Astrocyte (in vitro differentiated cells and primary cell): ENCODE measurements around the gene SLC7A8. TPM values are rescaled to one million over a fixed set of nuclear protein-coding genes. Genes with fewer than 3 reads are reported as not detected.

Experiments
- DNase-seq: peaks from one replicate; pipeline ENCODE4 v3.0.0-alpha.2; 2010; ENCODE audit warnings: low read depth
- FAIRE-seq: peaks from 2 replicates; lab custom pipeline; 2011; peaks lifted over from hg19 to GRCh38; lab: Jason Lieb, UNC
- H2AFZ ChIP-seq: 2 replicates; pipeline ENCODE4 v1.6.0; 2012; ENCODE audit warnings: low read depth, low read length, inconsistent platforms
- H3K27ac ChIP-seq: 2 replicates; pipeline ENCODE4 v1.5.1; 2011; ENCODE audit warnings: low read depth, low read length, inconsistent platforms
- H3K27me3 ChIP-seq: 2 replicates; pipeline ENCODE4 v1.6.0; 2011; ENCODE audit warnings: low read length, inconsistent platforms; ENCODE audit not compliant: insufficient read depth
- H3K36me3 ChIP-seq: 2 replicates; pipeline ENCODE4 v1.5.1; 2011; ENCODE audit warnings: low read length, inconsistent platforms; ENCODE audit not compliant: insufficient read depth
- H3K4me1 ChIP-seq: 2 replicates; pipeline ENCODE4 v1.5.1; 2011; ENCODE audit warnings: low read length, inconsistent platforms; ENCODE audit not compliant: insufficient read depth
- H3K4me2 ChIP-seq: 2 replicates; pipeline ENCODE4 v1.6.0; 2012; ENCODE audit warnings: low read length, inconsistent platforms
- H3K4me3 ChIP-seq: 2 replicates; pipeline ENCODE4 v1.5.1; 2011; ENCODE audit warnings: low read depth, mild to moderate bottlenecking, low read length, inconsistent platforms; ENCODE audit not compliant: insufficient read depth
- H3K79me2 ChIP-seq: 2 replicates; pipeline ENCODE4 v1.6.0; 2012; ENCODE audit warnings: mild to moderate bottlenecking, low read length, inconsistent platforms; ENCODE audit not compliant: insufficient read depth
- H3K9ac ChIP-seq: 2 replicates; pipeline ENCODE4 v1.6.0; 2012; ENCODE audit warnings: mild to moderate bottlenecking, low read length, inconsistent platforms
- H3K9me3 ChIP-seq: 2 replicates; pipeline ENCODE4 v1.5.1; 2012; ENCODE audit warnings: low read depth, mild to moderate bottlenecking, low read length, inconsistent platforms; ENCODE audit not compliant: insufficient read depth
- H4K20me1 ChIP-seq: 2 replicates; pipeline ENCODE4 v1.6.0; 2012; ENCODE audit warnings: low read length, inconsistent platforms; ENCODE audit not compliant: insufficient read depth
- H3K27ac Mint-ChIP-seq: one replicate; pipeline ENCODE4 v1.8.0; 2021; ENCODE audit warnings: mild to moderate bottlenecking, mixed read lengths; ENCODE audit not compliant: unreplicated experiment
- H3K27me3 Mint-ChIP-seq: one replicate; pipeline ENCODE4 v1.8.0; 2021; ENCODE audit warnings: low read depth, mixed read lengths; ENCODE audit not compliant: unreplicated experiment
- H3K36me3 Mint-ChIP-seq: one replicate; pipeline ENCODE4 v1.8.0; 2021; ENCODE audit warnings: low read depth, mixed read lengths; ENCODE audit not compliant: unreplicated experiment
- H3K4me1 Mint-ChIP-seq: one replicate; pipeline ENCODE4 v1.8.0; 2021; ENCODE audit warnings: low read depth, mixed read lengths; ENCODE audit not compliant: unreplicated experiment
- H3K4me3 Mint-ChIP-seq: one replicate; pipeline ENCODE4 v1.8.0; 2021; ENCODE audit warnings: mild to moderate bottlenecking, moderate library complexity, mixed read lengths; ENCODE audit not compliant: unreplicated experiment
- H3K9me3 Mint-ChIP-seq: one replicate; pipeline ENCODE4 v1.8.0; 2021; ENCODE audit warnings: mild to moderate bottlenecking, mixed read lengths; ENCODE audit not compliant: unreplicated experiment
- EZH2 ChIP-seq: IDR thresholded peaks from 2 replicates; pipeline ENCODE4 v1.6.1; 2012; ENCODE audit warnings: mild to moderate bottlenecking, low read length, inconsistent platforms; ENCODE audit not compliant: insufficient read depth
- total RNA-seq: library from RNA; stranded (reverse); gene quantifications from 2 replicates; pipeline ENCODE4 v1.2.1, GENCODE V29; 2021
- TF ChIP-seq, protein P1 (sequence below): IDR thresholded peaks from 2 replicates; pipeline ENCODE4 v1.5.1; 2011; ENCODE audit warnings: low read depth, mild to moderate bottlenecking, inconsistent platforms, low read length, moderate library complexity; ENCODE audit not compliant: insufficient read depth

Gene SLC7A8
- total RNA-seq, 1 donor from 2014 or later = 6.5 TPM

DNA sequence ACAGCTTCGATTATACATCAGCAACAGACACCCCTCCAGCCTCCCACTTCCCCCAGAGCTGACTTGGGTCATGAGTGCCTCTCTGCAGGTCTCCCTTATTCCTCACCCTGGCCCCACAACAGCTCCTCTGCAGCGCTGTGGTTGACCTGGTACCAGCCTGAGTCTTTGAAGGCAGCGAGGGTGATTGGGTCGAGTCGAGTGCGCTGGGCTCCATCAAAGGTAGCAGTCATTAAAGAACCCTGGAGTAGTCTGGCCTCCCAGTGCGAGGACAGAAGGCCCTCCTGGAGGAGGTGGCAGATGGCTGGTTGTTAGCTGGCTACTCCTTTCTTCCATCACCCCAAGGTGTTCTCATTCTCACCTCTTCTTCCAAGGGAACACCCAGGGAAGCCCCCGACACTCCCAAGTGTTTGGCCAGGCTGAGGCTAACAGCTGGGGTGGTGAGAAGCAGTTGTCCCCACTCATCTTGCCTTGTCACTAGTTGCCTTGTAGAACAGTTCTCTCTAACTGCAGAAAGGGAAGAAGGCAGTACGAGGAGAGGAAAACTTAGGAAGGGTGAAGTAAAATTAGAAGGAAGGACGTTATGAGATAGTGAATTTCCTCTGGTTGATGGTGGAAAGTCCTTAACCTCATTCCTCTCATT, 81.4 kb downstream of the SLC7A8 start:
- no peak for TF ChIP-seq EZH2
- TF ChIP-seq, protein P1, sequence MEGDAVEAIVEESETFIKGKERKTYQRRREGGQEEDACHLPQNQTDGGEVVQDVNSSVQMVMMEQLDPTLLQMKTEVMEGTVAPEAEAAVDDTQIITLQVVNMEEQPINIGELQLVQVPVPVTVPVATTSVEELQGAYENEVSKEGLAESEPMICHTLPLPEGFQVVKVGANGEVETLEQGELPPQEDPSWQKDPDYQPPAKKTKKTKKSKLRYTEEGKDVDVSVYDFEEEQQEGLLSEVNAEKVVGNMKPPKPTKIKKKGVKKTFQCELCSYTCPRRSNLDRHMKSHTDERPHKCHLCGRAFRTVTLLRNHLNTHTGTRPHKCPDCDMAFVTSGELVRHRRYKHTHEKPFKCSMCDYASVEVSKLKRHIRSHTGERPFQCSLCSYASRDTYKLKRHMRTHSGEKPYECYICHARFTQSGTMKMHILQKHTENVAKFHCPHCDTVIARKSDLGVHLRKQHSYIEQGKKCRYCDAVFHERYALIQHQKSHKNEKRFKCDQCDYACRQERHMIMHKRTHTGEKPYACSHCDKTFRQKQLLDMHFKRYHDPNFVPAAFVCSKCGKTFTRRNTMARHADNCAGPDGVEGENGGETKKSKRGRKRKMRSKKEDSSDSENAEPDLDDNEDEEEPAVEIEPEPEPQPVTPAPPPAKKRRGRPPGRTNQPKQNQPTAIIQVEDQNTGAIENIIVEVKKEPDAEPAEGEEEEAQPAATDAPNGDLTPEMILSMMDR = no peak
- peaks cover 43% of the 10 kb centered on the region for H4K20me1 ChIP-seq
- H3K4me3 ChIP-seq = no peak overlapping the region
- H2AFZ ChIP-seq = no peak overlapping the region
- DNase-seq = no peak
- no peak overlapping the region for H3K4me2 ChIP-seq
- peaks cover 12% of the 10 kb centered on the region for H3K36me3 ChIP-seq
- no peaks in the 10 kb centered on the region for H3K27me3 ChIP-seq
- H3K27me3 Mint-ChIP-seq = peaks cover 3% of the 10 kb centered on the region
- no peak overlapping the region for H3K27ac ChIP-seq
- H3K4me1 Mint-ChIP-seq = peaks cover 11% of the 10 kb centered on the region
- no peak overlapping the region for H3K4me3 Mint-ChIP-seq
- no peaks in the 10 kb centered on the region for H3K9me3 Mint-ChIP-seq
- no peak overlapping the region for H3K27ac Mint-ChIP-seq
- no peak overlapping the region for H3K9ac ChIP-seq
- peaks cover 23% of the 10 kb centered on the region for H3K79me2 ChIP-seq
- peaks cover 22% of the 10 kb centered on the region for H3K36me3 Mint-ChIP-seq
- no peaks in the 10 kb centered on the region for H3K9me3 ChIP-seq
- FAIRE-seq = no peak
- H3K4me1 ChIP-seq = peaks cover under 1% of the 10 kb centered on the region

DNA sequence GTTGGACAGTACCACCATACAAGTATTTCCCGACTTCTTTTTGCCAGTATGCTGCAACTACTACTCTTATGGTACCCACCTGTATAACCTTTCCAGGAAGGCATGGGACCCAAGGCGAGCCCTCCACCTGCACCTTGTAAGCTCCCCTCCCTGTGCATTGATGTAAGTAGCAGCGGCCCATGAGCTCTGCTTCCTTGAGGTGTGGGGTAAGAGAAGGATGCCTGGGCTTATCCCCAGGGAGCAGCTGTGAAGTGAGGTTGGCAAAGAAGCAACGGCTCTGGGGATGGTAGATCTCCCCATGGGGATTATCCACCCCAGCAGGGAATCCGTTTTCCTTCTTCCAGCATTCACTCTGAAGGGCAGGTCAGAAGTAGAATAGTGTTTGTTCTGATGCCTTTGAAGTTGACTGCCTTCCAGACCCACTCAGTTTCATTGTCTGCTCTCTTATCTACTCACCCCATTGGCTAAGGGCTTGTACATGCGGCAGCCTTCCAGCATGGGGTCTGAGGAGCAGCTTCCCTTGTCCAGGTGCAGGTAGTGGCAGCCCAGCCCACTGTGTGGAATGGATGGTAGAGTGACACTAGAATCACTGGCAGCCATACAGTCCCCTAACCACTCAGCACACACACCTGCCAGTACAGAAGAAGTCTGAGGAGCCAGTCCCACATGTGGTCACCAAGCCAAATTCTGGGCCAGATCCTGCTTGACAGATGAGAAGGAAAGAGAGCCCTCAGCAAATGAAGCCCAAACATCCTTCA, 82.1 kb downstream of the SLC7A8 start:
- Histone ChIP-seq H3K9ac (no peak overlapping the region), H3K4me1 (peaks cover 7% of the 10 kb centered on the region), H2AFZ (no peak overlapping the region), H3K79me2 (peaks cover 30% of the 10 kb centered on the region), H3K4me3 (no peak overlapping the region), H4K20me1 (peaks cover 49% of the 10 kb centered on the region), H3K27ac (no peak overlapping the region), H3K9me3 (no peaks in the 10 kb centered on the region), H3K36me3 (peaks cover 13% of the 10 kb centered on the region), H3K27me3 (no peaks in the 10 kb centered on the region), H3K4me2 (no peak overlapping the region)
- no peaks in the 10 kb centered on the region for H3K9me3 Mint-ChIP-seq
- no peak overlapping the region for H3K27ac Mint-ChIP-seq
- peaks cover 22% of the 10 kb centered on the region for H3K36me3 Mint-ChIP-seq
- peaks cover 3% of the 10 kb centered on the region for H3K27me3 Mint-ChIP-seq
- TF ChIP-seq EZH2 = no peak
- TF ChIP-seq, protein P1 = no peak
- FAIRE-seq (no peak), DNase-seq (no peak)
- no peak overlapping the region for H3K4me3 Mint-ChIP-seq
- H3K4me1 Mint-ChIP-seq = peaks cover 12% of the 10 kb centered on the region
